Thymus (tissue), 11 donors: ENCODE measurements around the gene MCC. TPM values are rescaled to one million over a fixed set of nuclear protein-coding genes. Genes with fewer than 3 reads are reported as not detected.

Experiments
- DNase-seq, 9 donors: peaks; one replicate each; pipeline ENCODE4 v3.0.0-alpha.2; 2013; ENCODE audit warnings: low spot score in 9 of 9, low read depth in 6 of 9, missing footprints in 1 of 9
- H3K27ac ChIP-seq, 2 donors: one replicate each; pipeline ENCODE4 v1.5.1; 2013; ENCODE audit warnings: control low read depth in 1 of 2, low read depth in 1 of 2, low read length in 1 of 2, mild to moderate bottlenecking in 1 of 2, moderate library complexity in 1 of 2
- H3K27me3 ChIP-seq, 2 donors: one replicate each; pipeline ENCODE4 v1.5.1; 2013; ENCODE audit warnings: low read length in 1 of 2; ENCODE audit not compliant: control insufficient read depth in 2 of 2, insufficient read depth in 1 of 2
- H3K36me3 ChIP-seq, 2 donors: one replicate each; pipeline ENCODE4 v1.5.1; 2013; ENCODE audit warnings: low read length in 1 of 2, mild to moderate bottlenecking in 1 of 2, moderate library complexity in 1 of 2; ENCODE audit not compliant: control insufficient read depth in 2 of 2, insufficient read depth in 2 of 2
- H3K4me1 ChIP-seq, 2 donors: one replicate each; pipeline ENCODE4 v1.5.1; 2013; ENCODE audit warnings: low read length in 2 of 2; ENCODE audit not compliant: control insufficient read depth in 2 of 2, insufficient read depth in 2 of 2
- H3K4me3 ChIP-seq, 2 donors: one replicate each; pipeline ENCODE4 v1.5.1; 2013; ENCODE audit warnings: low read length in 2 of 2, control low read depth in 1 of 2, mild to moderate bottlenecking in 1 of 2
- H3K9me3 ChIP-seq, 2 donors: one replicate each; pipeline ENCODE4 v1.5.1; 2013; ENCODE audit warnings: low read length in 1 of 2, mild to moderate bottlenecking in 1 of 2; ENCODE audit not compliant: control insufficient read depth in 2 of 2, insufficient read depth in 1 of 2
- WGBS: extraction: QIAGEN DNeasy Blood & Tissue Kit; methylation state at CpG from one replicate; pipeline ENCODE4 v1.1.7; 2013; 5-methylcytosine and 5-hydroxymethylcytosine counted together
- polyA plus RNA-seq: library from polyadenylated mRNA; stranded (reverse); fragments of 200-250 nt; gene quantifications from one replicate; pipeline ENCODE4 v1.2.3, GENCODE V29; 2013
- total RNA-seq: library from RNA; stranded (reverse); fragments of 120-200 nt; gene quantifications from one replicate; pipeline ENCODE4 v1.2.4, GENCODE V29; 2013
- donor health status: healthy.

MCC gene
- total and polyA plus RNA-seq, 2 donors, result 5.1 to 7.0 TPM

DNA sequence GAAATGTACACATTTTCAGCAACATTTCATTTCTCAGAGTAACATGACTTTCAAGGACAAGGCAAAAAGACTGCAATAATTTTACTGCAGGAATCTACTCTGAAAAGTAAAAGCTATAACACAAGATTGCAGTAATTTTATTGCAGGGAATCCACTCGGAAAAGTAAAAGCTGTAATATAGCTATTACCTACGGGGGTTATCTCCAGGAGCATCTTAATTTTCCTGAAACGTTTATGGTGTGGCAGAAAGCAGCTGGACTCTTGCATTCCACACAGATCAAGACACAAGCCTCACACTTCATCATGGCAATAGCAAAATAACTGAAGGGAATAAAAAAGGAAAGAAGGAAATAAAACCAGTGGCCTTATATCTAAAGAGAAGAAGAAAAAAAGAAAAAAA, 224.7 kb downstream of the MCC start:
- Histone ChIP-seq H3K9me3 (no peaks in the 10 kb centered on the region), H3K27me3 (peaks cover 0 to 2% of the 10 kb centered on the region in 2 donors), H3K4me1 (no peaks in the 10 kb centered on the region), H3K27ac (no peak overlapping the region), H3K4me3 (no peak overlapping the region), H3K36me3 (no peaks in the 10 kb centered on the region)
- DNase-seq, result no peak
- WGBS, result 85% methylated on average over 3 of the region's 3 CpGs

DNA sequence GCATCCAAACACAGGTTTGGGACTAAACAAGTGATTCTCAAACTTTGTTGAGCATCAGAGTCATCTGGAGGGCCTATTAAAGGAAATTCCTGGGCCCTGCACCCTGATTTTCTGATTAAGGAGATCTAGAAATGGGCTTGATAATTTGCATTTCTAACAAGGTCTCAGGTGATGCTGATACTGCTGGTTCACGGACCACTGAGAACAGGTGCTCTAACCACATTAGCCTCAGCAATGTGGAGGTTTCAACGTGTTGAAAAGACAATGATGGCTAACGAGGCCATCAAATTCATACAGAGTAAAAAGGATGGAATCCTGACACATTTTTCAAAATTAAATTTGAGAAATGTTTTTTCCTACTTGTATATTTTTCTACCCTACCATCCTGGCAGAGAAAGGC, 225.6 kb downstream of the MCC start:
- H3K27ac ChIP-seq, result no peak overlapping the region
- H3K36me3 ChIP-seq, result no peaks in the 10 kb centered on the region
- H3K4me3 ChIP-seq, result no peak overlapping the region
- 89% methylated on average over 3 of the region's 3 CpGs for WGBS
- no peak for DNase-seq
- H3K9me3 ChIP-seq, result no peaks in the 10 kb centered on the region
- H3K27me3 ChIP-seq, result peaks cover 0 to 2% of the 10 kb centered on the region in 2 donors
- no peaks in the 10 kb centered on the region for H3K4me1 ChIP-seq

DNA sequence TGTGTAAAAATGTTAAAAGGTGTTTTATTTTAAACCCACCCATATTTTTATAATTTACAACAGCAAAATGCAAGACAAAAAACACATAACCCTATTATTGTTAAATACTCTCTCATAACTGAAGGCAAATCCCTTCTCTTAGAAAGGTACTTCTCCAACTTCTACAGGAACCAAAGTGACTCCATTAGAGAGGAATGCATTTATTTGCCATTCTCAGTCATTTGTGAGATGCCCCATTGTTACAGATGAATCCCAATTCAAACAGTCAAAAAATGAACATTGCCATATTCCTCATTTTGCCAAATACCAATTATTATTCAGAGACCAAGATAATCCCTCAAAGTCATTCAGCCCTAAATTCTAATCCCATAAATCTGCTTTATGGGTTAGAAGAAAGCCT, 229.2 kb downstream of the MCC start:
- Histone ChIP-seq H3K27ac (no peak overlapping the region), H3K36me3 (no peaks in the 10 kb centered on the region), H3K4me3 (no peak overlapping the region), H3K4me1 (no peaks in the 10 kb centered on the region), H3K9me3 (no peaks in the 10 kb centered on the region), H3K27me3 (peaks cover 0 to 1% of the 10 kb centered on the region in 2 donors)
- DNase-seq, result no peak

DNA sequence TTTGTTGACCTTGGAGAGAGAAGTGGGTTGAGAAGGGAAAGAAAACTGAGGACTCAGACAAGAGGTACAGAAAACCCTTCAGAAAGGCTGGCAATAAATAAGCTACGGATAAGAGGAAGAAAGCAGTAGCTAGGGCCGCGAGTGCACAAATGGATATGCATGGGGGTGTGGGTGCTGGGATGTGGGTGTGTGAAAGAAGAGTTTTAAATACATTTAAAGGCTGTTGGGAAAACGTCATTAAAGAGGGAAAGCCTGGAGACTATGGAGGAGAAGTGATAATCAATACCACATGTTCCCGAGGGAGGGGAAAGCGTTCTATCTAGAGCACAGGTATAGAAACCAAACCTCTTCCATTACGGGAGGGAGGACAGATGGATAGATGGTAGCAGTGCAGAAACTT, 230.7 kb downstream of the MCC start:
- 89% methylated on average over 7 of the region's 7 CpGs for WGBS

DNA sequence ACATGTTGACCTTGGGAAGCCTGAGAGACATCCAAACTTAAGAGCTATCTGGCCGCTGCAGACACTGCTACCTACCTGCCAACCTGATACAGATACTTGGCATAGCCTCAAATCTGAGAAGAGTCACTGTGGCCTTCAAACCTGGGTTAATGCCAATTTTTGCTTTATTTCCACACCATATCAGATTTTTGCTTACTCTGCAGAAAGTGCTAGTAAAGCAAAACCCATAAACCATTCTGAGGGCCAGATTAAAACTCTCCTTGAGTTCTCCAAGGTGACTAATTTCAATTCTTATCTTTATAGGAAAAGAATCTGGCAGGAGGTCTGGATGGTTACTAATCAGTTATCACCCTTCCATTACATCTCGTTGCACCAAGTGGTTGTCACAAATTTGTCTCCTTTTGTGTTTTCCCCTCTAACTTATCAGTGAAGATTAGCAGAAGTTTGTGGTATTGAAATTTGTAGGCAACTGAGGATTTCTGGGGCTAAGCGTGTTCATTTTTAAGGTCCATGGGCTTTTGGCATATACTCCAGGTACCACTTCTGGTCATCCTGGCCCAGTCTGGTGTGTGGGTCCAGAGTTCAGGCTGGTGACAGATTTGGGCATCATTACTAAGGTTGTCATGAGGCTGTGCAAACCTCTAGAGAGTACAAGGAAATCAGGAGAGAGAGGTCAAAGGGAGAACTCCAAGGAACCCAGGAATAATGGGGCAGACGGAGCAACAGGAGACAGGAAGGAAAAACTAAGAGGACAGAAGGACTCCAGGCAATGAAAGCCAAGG, 231.4 kb downstream of the MCC start:
- no peak overlapping the region for H3K27ac ChIP-seq
- DNase-seq, result no peak
- H3K4me3 ChIP-seq, result no peak overlapping the region

More for the DNA sequence above, 230.7 kb downstream of the MCC start:
- Histone ChIP-seq H3K27me3 (no peaks in the 10 kb centered on the region), H3K36me3 (no peaks in the 10 kb centered on the region), H3K27ac (no peak overlapping the region), H3K9me3 (no peaks in the 10 kb centered on the region), H3K4me1 (no peaks in the 10 kb centered on the region), H3K4me3 (no peak overlapping the region)
- no peak for DNase-seq

DNA sequence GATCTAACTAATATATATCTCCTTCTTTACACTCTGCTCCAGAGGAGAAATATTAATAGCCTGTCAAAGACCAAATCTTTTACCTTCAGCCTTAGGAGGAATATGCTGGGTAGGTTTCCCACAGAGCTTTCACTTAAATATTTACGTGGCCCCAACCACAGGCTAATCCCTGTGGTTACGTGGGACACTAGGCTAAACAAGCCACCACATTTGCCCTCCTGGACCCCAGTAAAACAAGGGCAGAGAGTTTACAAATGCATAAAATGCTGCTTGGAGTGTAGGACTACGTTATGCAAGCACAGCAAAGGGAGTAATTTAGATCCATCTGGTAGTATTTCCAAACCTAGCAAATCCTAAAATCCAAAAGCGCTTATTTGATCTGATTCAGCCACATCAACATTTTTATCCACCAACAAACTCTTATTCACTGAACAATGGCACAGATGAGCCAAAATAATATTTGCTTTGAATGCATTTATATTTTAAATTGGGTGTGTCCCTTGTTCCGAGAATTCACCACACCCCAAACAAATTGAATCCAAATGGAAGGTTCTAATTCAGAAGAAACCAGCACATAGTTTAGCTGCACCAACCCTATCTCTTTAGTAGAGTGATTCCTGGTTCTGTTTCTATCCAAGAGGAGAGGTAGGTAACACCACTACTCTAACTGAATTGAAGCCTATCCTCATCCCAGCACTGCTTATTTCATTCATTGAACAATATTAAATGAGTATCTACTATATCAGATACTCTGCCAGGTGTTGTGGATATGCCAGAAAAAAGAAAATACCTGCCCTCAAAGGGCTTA, 232.5 kb downstream of the MCC start:
- Histone ChIP-seq H3K9me3 (no peaks in the 10 kb centered on the region), H3K4me3 (no peak overlapping the region), H3K36me3 (no peaks in the 10 kb centered on the region), H3K4me1 (no peaks in the 10 kb centered on the region), H3K27me3 (no peaks in the 10 kb centered on the region), H3K27ac (no peak overlapping the region)
- DNase-seq, result no peak
- 79% methylated on average over 5 of the region's 5 CpGs for WGBS

More for the DNA sequence above, 231.4 kb downstream of the MCC start:
- Histone ChIP-seq H3K9me3 (no peaks in the 10 kb centered on the region), H3K27me3 (no peaks in the 10 kb centered on the region), H3K4me1 (no peaks in the 10 kb centered on the region), H3K36me3 (no peaks in the 10 kb centered on the region)
- 91% methylated on average over 4 of the region's 4 CpGs for WGBS

DNA sequence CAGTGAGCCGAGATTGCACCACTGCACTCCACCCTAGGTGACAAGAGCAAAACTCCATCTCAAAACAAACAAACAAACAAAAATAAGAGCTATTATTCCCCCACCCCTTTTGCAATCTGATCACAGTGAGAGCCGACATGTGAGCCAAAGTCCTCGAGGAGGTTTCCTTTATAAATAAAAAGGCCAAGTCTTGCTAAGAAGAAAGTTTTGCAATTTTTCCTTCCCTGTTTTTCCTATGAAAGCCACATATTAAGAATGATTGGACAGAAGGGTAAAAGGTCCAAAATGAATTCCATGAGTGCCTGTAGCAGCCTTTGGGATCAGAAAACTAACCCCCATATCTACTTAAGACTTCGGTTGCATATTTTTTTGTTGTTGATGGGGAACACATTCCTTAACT, 233.1 kb downstream of the MCC start:
- no peak overlapping the region for H3K27ac ChIP-seq
- 91% methylated on average over 4 of the region's 4 CpGs for WGBS
- H3K4me1 ChIP-seq, result no peaks in the 10 kb centered on the region
- H3K27me3 ChIP-seq, result no peaks in the 10 kb centered on the region
- no peaks in the 10 kb centered on the region for H3K9me3 ChIP-seq
- no peak overlapping the region for H3K4me3 ChIP-seq
- no peaks in the 10 kb centered on the region for H3K36me3 ChIP-seq
- no peak for DNase-seq

DNA sequence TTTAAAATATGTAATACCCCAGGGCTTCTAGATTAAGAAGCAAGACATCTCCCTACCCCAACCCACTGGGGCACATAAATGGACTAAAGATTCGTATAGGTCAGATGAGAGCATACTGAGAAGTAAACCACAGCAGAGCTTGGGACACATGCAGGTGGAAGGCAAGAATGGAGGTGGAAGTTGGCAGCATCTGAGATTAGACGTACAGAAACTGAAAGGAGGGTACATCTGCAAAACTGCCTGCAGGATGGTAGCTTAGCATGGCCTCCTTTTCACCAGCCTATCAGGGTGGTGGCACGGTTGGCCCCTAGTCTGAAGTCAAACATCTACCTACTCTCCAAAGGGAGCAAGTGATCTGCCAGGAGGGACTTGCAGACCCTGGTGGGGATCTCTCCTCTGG, 235.2 kb downstream of the MCC start:
- H3K36me3 ChIP-seq, result no peaks in the 10 kb centered on the region
- no peaks in the 10 kb centered on the region for H3K9me3 ChIP-seq
- no peak overlapping the region for H3K4me3 ChIP-seq
- DNase-seq, result no peak
- H3K4me1 ChIP-seq, result no peaks in the 10 kb centered on the region
- 93% methylated on average over 3 of the region's 3 CpGs for WGBS
- no peak overlapping the region for H3K27ac ChIP-seq
- no peaks in the 10 kb centered on the region for H3K27me3 ChIP-seq

DNA sequence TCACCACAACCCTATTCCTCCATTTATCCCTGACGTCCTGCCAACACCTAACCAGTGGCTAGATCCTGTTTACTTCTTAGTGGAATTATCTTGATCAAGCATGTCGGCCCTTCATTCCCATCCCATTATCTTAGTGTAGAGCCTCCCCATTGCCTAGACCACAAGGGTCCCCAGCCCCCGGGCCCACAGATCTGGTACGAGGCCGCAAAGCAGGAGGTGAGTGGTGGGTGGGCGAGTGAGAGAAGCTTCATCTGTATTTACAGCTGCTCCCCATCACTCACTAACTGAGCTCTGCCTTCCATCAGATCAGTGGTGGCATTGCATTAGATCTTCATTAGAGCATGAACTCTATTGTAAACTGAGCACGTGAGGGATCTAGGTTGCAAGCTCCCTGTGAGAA, 236.2 kb downstream of the MCC start:
- WGBS, result 95% methylated on average over 7 of the region's 7 CpGs
- H3K36me3 ChIP-seq, result no peaks in the 10 kb centered on the region
- H3K4me1 ChIP-seq, result no peaks in the 10 kb centered on the region
- no peak overlapping the region for H3K27ac ChIP-seq
- DNase-seq, result no peak
- no peaks in the 10 kb centered on the region for H3K9me3 ChIP-seq
- no peaks in the 10 kb centered on the region for H3K27me3 ChIP-seq
- no peak overlapping the region for H3K4me3 ChIP-seq
